HG02759 (cell line): ENCODE data around the gene ZMAT2.
"Not testable (repeated sequence)": the region's sequence is repeated elsewhere in the genome, so short reads cannot be mapped to it uniquely, and the experiment has no call there.

Experiments
- ATAC-seq: cut with Tn5 transposase; IDR thresholded peaks from one replicate; pipeline ENCODE4 v1.9.1; 2021; ENCODE audit warnings: mild to moderate bottlenecking, moderate library complexity; ENCODE audit not compliant: unreplicated experiment

ZMAT2 gene

DNA sequence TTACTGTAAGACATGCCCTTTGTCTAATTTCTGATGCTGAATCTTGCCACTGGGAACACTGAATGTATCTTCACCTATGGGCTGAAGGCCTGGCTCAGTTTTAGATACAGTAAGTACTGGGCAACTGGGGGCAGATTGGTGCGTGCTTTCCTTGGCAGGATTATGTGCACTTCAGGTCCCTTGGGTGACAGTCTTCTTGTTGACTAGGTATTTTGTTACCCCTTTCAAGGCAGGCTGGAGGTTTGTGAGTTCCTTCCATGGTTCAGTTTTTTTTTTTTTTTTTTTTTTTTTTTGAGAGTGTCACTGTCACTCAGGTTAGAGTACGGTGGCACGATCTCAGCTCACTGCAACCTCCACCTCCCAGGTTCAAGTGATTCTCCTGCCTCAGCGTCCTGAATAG, 7.6 kb downstream of the ZMAT2 start:
- no peak for ATAC-seq

DNA sequence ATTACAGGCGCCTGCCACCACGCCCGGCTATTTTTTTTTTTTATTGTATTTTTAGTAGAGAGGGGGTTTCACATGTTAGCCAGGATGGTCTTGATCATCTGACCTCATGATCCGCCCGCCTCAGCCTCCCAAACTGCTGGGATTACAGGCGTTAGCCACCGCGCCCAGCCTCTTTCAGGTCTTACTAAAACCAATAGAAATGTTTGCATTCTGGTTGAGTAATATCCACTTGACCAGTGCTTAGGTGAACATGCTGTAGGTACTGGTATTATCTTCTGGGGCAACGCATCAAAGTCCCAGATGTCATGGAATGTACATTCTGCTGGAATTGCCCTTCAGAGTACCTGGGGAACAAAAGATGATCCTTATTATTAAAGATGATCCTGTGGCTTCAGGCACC, 8.5 kb downstream of the ZMAT2 start:
- ATAC-seq = not testable (repeated sequence)

DNA sequence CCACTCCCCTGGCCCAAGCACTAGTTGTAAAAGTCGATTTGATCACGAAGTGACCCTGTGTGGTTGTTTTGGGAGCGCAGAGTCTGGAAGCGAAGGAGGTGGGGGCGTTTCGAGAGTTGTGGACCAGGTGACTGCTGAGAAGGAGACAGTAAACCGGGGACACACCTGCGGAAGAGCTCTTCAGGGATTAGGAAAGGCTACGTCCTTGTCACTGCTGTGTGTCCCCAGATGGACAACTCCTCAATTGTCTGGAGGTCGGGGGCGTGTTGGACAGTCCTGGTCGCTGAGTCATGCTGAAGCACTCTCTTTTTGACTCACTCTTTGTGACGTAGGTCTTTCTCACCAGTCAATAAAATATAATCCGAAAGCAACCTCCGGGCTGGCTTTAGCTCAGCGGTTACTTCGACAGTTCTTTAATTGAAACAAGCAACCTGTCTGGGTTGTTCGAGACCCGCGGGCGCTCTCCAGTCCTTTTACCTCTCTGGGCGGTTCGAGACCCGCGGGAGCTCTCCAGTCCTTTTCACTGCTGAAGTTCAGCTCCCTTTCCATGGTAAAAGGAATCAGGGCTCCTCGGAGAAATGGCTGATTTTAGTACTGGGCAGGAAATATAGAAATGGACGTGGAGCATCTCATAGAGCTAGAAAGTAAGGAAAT, 10.8 kb downstream of the ZMAT2 start:
- ATAC-seq = peak; percentile 90

DNA sequence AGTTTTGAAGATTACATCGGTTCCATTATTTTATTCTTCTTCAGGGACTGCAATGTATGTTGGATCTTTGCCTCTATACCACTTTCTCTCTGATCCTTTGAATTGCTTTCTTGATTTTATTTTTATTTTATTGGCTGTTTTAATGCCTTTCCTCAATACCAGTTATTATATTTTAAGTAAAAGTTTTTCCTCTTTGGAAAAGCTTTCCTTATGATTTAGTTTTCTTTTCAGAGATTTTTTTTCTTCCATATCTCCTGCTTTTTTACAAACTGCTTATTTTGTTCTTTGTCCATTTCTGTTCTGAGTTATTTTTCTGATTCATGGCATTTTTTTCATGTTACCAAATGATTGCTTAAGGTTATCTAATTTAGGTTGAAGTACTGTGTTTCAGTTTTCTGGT, 11.5 kb downstream of the ZMAT2 start:
- ATAC-seq = no peak

DNA sequence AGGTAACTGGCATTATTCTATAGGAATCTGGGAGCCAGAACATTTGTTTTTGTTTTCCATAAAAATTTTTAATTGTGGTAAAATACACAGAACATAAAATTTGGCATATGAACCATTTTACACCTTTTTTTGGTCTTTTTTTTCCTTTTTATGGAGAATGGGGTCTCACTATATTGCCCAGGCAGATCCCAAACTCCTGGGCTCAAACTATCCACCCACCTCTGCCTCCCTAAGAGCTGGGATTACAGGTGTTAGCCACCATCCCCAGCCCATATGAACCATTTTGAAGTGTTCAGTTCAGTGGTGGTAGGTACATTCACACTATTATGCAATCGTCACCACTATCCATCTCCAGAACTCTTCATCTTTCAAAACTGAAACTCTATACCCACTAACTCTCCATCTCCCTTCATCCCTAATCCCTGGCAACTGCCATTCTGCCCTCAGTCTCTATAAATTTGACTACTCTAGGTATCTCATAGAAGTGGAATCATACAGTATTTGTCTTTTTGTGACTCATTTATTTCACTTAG, 13.4 kb downstream of the ZMAT2 start:
- ATAC-seq = no peak

DNA sequence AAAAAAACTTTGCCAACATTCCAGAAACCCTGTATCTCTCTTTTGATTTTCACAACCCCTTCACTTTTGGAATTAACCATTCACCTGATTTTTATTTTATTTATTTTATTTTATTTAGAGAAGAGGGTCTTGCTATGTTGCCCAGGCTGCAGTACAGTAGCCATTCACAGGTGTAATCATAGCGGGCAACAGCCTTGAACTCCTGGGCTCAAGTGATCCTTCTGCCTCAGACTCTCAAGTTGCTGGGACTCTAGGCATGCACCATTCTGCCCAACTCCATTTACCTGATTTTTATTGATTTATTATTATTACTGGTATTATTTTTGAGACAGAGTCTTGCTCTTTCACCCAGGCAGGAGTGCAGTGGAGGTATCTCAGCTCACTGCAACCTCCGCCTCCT, 16.0 kb downstream of the ZMAT2 start:
- not testable (repeated sequence) for ATAC-seq

DNA sequence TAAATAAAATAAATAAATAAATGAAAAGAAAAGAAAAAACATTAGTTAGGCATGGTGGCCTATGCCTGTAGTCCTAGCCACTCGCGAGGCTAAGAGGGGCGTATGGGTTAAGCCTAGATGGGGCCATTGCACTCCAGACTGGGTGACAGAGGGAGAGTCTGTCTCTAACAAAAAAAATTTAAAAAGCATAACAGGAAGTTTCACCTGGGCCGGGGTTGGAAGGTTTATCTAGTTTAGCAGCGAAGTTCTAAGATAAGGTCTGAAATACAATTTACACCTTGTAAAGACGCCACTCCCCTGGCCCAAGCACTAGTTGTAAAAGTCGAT, 18.0 kb downstream of the ZMAT2 start:
- no peak for ATAC-seq

DNA sequence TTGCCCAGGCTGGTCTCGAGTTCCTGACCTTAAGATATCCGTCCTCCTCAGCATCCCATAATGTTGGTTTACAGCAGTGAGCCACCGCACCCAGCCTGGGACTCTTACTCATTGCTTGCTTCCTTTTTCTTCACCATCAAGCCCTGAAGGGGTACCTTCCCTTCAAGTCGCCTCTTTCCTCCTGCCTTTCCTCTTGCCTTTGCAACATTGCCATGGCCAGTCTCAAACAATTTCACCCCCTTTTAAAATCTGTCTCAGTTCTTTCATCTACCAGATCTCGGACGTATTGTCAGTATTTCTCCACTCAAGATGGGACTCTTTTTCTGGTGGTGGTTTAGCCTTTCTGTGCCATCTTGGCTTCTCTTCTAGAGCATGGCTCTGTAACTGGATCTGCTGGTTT, 20.5 kb downstream of the ZMAT2 start:
- not testable (repeated sequence) for ATAC-seq

DNA sequence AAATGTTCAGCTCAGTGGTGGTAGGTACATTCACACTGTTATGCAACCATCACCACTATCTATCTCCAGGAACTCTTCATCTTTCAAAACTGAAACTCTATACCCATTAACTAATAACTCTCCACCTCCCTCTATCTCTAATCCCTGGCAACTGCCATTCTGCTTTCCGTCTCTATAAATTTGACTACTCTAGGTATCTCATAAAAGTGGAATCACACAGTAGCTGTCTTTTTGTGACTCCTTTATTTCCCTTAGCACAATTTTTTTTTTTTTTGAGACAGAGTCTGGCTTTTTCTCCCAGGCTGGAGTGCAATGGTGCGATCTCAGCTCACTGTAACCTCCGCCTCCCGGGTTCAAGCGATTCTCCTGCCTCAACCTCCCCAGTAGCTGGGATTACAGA, 21.1 kb downstream of the ZMAT2 start:
- not testable (repeated sequence) for ATAC-seq

DNA sequence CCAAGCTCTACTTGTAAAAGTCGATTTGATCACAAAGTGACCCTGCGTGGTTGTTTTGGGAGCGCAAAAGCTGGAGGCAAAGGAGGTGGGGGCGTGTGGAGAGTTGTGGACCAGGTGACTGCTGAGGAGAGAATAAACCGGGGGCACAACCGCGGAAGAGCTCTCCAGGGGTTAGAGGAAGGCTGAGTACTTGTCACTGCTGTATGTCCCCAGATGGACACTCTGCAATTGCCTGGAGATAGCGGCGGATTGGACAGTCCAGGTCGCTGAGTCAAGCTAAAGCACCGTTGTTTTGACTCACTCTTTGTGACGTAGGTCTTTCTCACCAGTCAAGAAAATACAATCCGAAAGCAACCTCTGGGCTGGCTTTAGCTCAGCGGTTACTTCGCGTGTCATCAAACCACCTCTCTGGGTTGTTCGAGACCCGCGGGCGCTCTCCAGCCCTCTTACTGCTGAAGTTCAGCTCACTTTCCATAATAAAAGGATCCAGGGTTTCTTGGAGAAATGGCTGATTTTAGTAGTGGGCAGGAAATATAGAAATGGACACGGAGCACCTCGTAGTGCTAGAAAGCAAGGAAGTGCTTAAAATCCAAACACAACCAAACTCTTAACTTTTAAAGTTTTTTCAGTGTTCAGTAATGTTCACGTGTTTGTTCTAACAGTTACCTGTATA, 25.7 kb downstream of the ZMAT2 start:
- ATAC-seq = peak; percentile 91

DNA sequence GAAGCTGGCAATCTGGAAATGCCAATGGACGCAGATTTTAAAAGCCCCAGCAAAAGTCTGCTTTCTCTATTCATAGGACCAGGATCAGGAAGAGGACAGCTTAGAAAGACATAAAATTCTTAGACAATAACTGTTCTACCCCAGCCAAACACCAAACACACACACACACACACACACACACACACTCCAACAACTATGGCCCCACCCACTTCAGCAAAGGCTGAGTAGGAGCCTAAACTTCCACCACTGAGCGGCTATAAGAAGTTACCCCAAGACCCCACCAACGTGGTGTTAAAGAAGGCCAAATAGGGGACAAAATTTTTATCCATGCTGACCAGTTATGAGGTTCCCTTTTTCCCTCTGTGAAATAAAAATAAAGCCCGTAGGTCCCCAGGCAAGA, 32.9 kb downstream of the ZMAT2 start:
- no peak for ATAC-seq

DNA sequence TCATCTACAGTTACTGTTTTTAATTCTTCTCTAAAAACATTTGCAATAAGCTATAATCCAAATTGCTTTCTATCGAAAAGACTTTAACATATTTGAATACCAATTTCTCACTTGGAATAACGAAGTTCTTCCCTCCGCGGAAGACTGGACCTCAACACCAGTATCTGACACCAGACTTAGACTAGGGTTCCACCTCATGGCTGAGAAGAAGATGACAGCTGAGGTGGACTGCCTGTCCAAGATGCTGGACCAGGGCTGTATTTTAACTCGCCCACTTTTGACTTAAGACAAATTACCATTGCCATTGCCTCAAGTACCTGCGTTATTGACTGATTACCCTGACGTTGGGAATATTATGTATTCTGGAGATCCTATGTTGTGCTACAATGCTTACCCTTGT, 34.1 kb downstream of the ZMAT2 start:
- no peak for ATAC-seq

DNA sequence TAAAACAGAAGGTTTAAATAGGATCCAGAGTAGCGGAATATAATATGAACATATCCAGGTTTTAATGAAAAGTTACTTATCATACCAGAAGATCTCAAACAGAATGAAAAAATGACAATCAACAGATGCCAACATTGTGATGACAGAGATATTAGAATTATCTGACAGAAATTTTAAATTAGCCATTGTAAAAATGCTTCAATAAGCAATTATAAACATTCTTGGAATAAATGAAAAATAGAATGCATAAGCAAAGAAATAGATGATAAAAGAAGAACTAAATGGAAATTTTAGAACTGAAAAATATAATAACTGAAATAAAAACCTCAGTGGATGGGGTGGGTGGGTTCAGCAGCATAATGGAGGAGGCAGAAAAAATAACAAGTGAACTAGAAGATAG, 37.2 kb downstream of the ZMAT2 start:
- ATAC-seq = no peak

DNA sequence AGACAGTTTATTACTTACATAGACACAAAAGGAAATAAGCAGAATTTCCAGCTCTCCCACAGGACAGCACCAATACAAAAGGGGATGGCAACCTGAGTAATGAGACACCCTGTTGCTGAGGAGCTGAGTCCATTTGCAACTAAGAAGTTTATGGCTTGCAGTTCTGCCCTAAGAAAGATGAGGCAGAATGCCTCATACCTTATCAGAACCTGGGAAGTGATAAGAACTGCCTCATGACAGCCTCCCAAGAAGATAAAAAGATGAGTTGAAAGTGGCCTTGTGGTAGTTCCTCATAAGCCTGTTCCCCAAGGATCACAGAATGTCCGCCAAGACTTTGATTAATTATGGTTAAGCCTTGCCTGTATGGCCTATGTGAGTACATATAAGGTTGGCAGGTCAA, 41.7 kb downstream of the ZMAT2 start:
- ATAC-seq = no peak

DNA sequence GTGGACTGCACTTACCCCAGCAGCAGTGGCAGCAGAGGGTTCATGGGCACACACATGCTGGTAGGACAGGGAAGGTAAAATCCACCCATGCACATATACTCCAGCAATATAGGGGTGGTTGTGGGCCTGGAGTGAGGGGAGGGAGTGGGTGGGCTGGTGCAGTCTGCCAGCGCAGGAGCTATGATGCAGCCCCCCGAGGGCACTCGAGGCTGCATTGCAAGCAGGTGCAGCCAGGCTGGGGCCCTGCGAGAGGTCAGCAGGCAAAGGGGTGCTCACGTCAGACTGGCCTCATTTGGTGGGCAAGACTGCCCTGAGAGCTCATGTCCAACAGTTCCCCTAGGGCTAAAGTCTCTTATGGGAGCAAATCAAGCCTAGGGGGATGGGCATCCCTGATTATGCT, 53.3 kb downstream of the ZMAT2 start:
- ATAC-seq = no peak
